Hepatocyte (in vitro differentiated cells): ENCODE results near the gene AKT1.

Experiments used
- CTCF ChIP-seq: fragments of 200-600 bp; sonication (generic); IDR thresholded peaks from 2 replicates; pipeline ENCODE4 v1.5.1; 2016; ENCODE audit warnings: antibody characterized with exemption, mild to moderate bottlenecking; ENCODE audit not compliant: poor library complexity
- EZH2 ChIP-seq: fragments of 200-600 bp; sonication (generic); IDR thresholded peaks from 2 replicates; pipeline ENCODE4 v1.6.1; 2016; ENCODE audit warnings: antibody characterized with exemption, mild to moderate bottlenecking, borderline replicate concordance

GRCh38 chr14:104742586-104743455 is 52.7 kb downstream of the AKT1 start:
- TF ChIP-seq CTCF (no peak), EZH2 (no peak)
